Lung (tissue), 12 donors: ENCODE data around the gene ELOVL5. TPM values are rescaled to one million over a fixed set of nuclear protein-coding genes. Genes with fewer than 3 reads are reported as not detected.

ENCODE experiments used
- ATAC-seq: fragments of 200-7000 bp; cut with Tn5 transposase; one replicate; pipeline ENCODE4 v1.9.1; 2020; ENCODE audit warnings: moderate number of reproducible peaks; ENCODE audit not compliant: insufficient read depth, low FRiP score
- DNase-seq, 3 donors: peaks; one replicate each; pipeline ENCODE4 v3.0.0-alpha.2; 2013 to 2017
- H3K27ac ChIP-seq, 2 donors: one replicate each; pipeline ENCODE4 v1.5.1; 2013; ENCODE audit warnings: mild to moderate bottlenecking in 2 of 2, moderate library complexity in 2 of 2, control low read depth in 1 of 2, inconsistent platforms in 1 of 2, low read depth in 1 of 2, low read length in 1 of 2
- H3K27me3 ChIP-seq, 3 donors: one replicate each; pipeline ENCODE4 v1.5.1; 2013; ENCODE audit warnings: low read length in 2 of 3; ENCODE audit not compliant: control insufficient read depth in 3 of 3, insufficient read depth in 3 of 3
- H3K36me3 ChIP-seq, 4 donors: one replicate each; pipeline ENCODE4 v1.5.1; 2013; ENCODE audit warnings: low read length in 4 of 4, mild to moderate bottlenecking in 1 of 4, moderate library complexity in 1 of 4; ENCODE audit not compliant: control insufficient read depth in 4 of 4, insufficient read depth in 4 of 4
- H3K4me1 ChIP-seq, 5 donors: one replicate each; pipeline ENCODE4 v1.5.1; 2013; ENCODE audit warnings: low read length in 5 of 5, mild to moderate bottlenecking in 2 of 5, moderate library complexity in 1 of 5; ENCODE audit not compliant: control insufficient read depth in 5 of 5, insufficient read depth in 5 of 5
- H3K4me3 ChIP-seq: one replicate; pipeline ENCODE4 v1.5.1; 2013; ENCODE audit warnings: mild to moderate bottlenecking, control low read depth, moderate library complexity
- H3K9ac ChIP-seq, 2 donors: one replicate each; pipeline ENCODE4 v1.5.1; 2013; ENCODE audit warnings: low read length in 2 of 2, control low read depth in 1 of 2; ENCODE audit not compliant: insufficient read depth in 1 of 2
- H3K9me3 ChIP-seq, 4 donors: one replicate each; pipeline ENCODE4 v1.5.1; 2013; ENCODE audit warnings: low read length in 3 of 4, mild to moderate bottlenecking in 1 of 4, moderate library complexity in 1 of 4; ENCODE audit not compliant: control insufficient read depth in 4 of 4, insufficient read depth in 3 of 4
- WGBS, 2 donors: extraction: QIAGEN DNeasy Blood & Tissue Kit; methylation state at CpG; one replicate each; pipeline ENCODE4 v1.1.7; 2013; 5-methylcytosine and 5-hydroxymethylcytosine counted together
- polyA plus RNA-seq, 2 donors: library from polyadenylated mRNA; stranded (reverse); fragments of 200-250 nt; gene quantifications; one replicate each; pipeline ENCODE4 v1.2.1, GENCODE V29; 2013
- total RNA-seq, 2 donors: library from RNA; depleted of rRNA in 1 of 2; stranded (reverse); fragments of >200 nt in 1 of 2; gene quantifications; one replicate each; pipeline ENCODE4 v1.2.1, GENCODE V29; 2014 to 2021
- TF ChIP-seq, protein P1 (sequence below): IDR thresholded peaks from 2 replicates; pipeline ENCODE4 v1.5.1; 2012; ENCODE audit warnings: mild to moderate bottlenecking; ENCODE audit errors: control extremely low read depth, extremely low read depth
- donor health status: control.
- donor health status: control.
- donor health status: Bipolar disorder and iron deficiency.
- donor health status: healthy.
- donor health status: DM: yes; HTN: yes; CAD: no.

ELOVL5 gene
- total and polyA plus RNA-seq, 4 donors: 37.7 to 95.6 (median 89.9) TPM

DNA sequence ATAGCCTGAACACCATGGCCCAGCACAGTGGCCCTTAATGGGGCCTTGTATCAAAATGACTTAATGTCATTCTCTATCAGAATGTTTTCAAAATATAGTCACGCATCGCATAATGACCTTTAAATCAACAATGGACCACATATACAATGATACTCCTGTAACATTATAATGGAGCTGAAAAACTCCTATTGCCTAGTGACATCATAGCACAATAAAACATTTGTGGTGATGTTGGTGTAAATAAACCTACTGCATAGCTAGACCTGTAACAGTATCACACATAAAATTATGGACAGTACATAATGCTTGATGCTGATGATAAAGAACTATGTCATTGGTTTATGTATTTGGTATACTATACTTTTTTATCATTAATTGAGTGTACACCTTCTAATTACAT, 9.3 kb downstream of the ELOVL5 start:
- no peak overlapping the region for H3K9ac ChIP-seq
- whole genome bisulfite sequencing, 2 donors: 95 to 98% methylated on average over 2 of the region's 2 CpGs

DNA sequence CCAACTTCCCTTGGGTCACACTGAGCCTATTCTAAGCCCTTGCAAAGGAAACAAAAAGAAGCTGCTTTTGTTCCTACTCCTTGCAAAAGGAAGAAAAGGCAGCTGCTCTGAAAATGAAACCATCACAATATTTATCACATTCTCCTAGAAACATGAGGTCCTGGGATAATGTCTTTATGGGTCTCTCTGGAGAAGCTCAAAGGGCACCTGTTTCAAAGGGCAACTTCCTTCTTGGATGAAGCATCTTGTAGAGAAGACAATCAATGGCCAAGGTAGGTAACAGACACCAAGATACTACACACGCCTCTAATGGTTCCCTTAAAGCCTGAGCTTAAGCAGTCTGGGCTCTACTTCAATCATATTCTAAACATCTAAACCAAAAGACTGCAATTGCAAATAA, 10.4 kb downstream of the ELOVL5 start:
- peaks cover 0 to 5% (median 0%) of the 10 kb centered on the region in 4 donors for H3K36me3 ChIP-seq
- H3K9me3 ChIP-seq: no peaks in the 10 kb centered on the region
- ATAC-seq (no peak), DNase-seq (no peak)
- no peak overlapping the region for H3K9ac ChIP-seq
- H3K4me1 ChIP-seq: peaks cover 0 to 41% (median 0%) of the 10 kb centered on the region in 5 donors
- no peaks in the 10 kb centered on the region for H3K27me3 ChIP-seq
- TF ChIP-seq, protein P1, sequence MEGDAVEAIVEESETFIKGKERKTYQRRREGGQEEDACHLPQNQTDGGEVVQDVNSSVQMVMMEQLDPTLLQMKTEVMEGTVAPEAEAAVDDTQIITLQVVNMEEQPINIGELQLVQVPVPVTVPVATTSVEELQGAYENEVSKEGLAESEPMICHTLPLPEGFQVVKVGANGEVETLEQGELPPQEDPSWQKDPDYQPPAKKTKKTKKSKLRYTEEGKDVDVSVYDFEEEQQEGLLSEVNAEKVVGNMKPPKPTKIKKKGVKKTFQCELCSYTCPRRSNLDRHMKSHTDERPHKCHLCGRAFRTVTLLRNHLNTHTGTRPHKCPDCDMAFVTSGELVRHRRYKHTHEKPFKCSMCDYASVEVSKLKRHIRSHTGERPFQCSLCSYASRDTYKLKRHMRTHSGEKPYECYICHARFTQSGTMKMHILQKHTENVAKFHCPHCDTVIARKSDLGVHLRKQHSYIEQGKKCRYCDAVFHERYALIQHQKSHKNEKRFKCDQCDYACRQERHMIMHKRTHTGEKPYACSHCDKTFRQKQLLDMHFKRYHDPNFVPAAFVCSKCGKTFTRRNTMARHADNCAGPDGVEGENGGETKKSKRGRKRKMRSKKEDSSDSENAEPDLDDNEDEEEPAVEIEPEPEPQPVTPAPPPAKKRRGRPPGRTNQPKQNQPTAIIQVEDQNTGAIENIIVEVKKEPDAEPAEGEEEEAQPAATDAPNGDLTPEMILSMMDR: no peak
- WGBS, 2 donors: 92 to 94% methylated on average over 1 of the region's 1 CpG
- H3K27ac ChIP-seq: no peak overlapping the region
- no peak overlapping the region for H3K4me3 ChIP-seq

More for the DNA sequence above, 9.3 kb downstream of the ELOVL5 start:
- Histone ChIP-seq H3K27ac (no peak overlapping the region), H3K36me3 (peaks cover 0 to 5% (median 0%) of the 10 kb centered on the region in 4 donors), H3K4me1 (peaks cover 0 to 46% (median 0%) of the 10 kb centered on the region in 5 donors), H3K4me3 (no peak overlapping the region), H3K27me3 (no peaks in the 10 kb centered on the region), H3K9me3 (no peaks in the 10 kb centered on the region)
- ATAC-seq (no peak), DNase-seq (no peak)
- TF ChIP-seq, protein P1: no peak

DNA sequence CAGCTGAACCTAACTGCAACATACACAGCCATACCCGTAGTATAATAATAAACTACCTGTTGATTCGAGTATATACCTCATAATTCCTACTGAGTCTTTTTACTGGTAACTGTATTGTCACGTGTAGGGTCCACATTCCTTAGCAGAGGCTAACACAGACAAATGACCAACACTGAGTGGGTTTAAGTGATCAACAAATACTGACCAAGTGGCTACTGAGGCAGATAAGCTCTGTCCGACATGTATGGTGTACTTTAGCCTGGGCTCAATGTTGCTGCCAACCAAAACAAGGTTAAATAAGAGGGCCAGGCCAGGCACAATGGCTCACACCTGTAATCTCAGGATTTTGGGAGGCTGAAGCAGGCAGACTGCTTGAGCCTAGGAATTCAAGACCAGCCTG, 12.7 kb downstream of the ELOVL5 start:
- Histone ChIP-seq H3K36me3 (peaks cover 0 to 5% (median 2%) of the 10 kb centered on the region in 4 donors), H3K9ac (no peak overlapping the region), H3K27ac (peak overlapping the region in 1 of 2 donors; percentile 82), H3K4me1 (peaks cover 0 to 32% (median 0%) of the 10 kb centered on the region in 5 donors), H3K9me3 (no peaks in the 10 kb centered on the region), H3K27me3 (no peaks in the 10 kb centered on the region), H3K4me3 (no peak overlapping the region)
- WGBS, 2 donors: 50 to 70% methylated on average over 4 of the region's 4 CpGs
- no peak for DNase-seq
- peak; percentile 47 for ATAC-seq
- TF ChIP-seq, protein P1: no peak
